H1 (cell line): ENCODE measurements around the gene ATOH1.

Experiments
- ATF2 ChIP-seq: IDR thresholded peaks from 2 replicates; pipeline ENCODE4 v1.6.1; 2012; ENCODE audit warnings: low read length, inconsistent platforms
- E2F6 ChIP-seq: IDR thresholded peaks from 2 replicates; pipeline ENCODE4 v1.6.1; 2012; ENCODE audit warnings: inconsistent platforms
- NANOG ChIP-seq: IDR thresholded peaks from 2 replicates; pipeline ENCODE4 v1.6.1; 2011; ENCODE audit warnings: low read length, low read depth, mild to moderate bottlenecking, inconsistent platforms; ENCODE audit not compliant: insufficient read depth, poor library complexity, severe bottlenecking
- POLR2A ChIP-seq, 2 experiments: IDR thresholded peaks; 1 replicate in 1 of 2; 2 replicates in 1 of 2; pipeline ENCODE4 v1.6.1; 2011; ENCODE audit warnings: low read depth in 2 of 2, low read length in 2 of 2, mild to moderate bottlenecking in 2 of 2; ENCODE audit errors: control extremely low read depth in 1 of 2
- SIRT6 ChIP-seq: IDR thresholded peaks from one replicate; pipeline ENCODE4 v1.7.1; 2012; ENCODE audit warnings: low read length, inconsistent platforms
- SIX5 ChIP-seq: IDR thresholded peaks from 2 replicates; pipeline ENCODE4 v1.6.1; 2011; ENCODE audit warnings: mild to moderate bottlenecking, low read depth, low read length
- SP1 ChIP-seq: IDR thresholded peaks from 2 replicates; pipeline ENCODE4 v1.6.1; 2011; ENCODE audit warnings: low read depth, low read length
- TF ChIP-seq, protein P1 (sequence below), 3 experiments: IDR thresholded peaks; 1 replicate in 2 of 3; 2 replicates in 1 of 3; pipeline versions ENCODE4 v1.5.1 to v1.6.1; 2011; ENCODE audit warnings: low read length in 3 of 3, mild to moderate bottlenecking in 3 of 3, inconsistent platforms in 2 of 3, low read depth in 1 of 3, moderate library complexity in 1 of 3; ENCODE audit not compliant: insufficient read depth in 1 of 3; ENCODE audit errors: control extremely low read depth in 1 of 3
- TF ChIP-seq, protein P2 (sequence below): IDR thresholded peaks from 2 replicates; pipeline ENCODE4 v1.6.1; 2012; ENCODE audit warnings: inconsistent platforms

GRCh38 chr4:93835929-93836328 is 7.4 kb downstream of the ATOH1 start:
- TF ChIP-seq, protein P1, sequence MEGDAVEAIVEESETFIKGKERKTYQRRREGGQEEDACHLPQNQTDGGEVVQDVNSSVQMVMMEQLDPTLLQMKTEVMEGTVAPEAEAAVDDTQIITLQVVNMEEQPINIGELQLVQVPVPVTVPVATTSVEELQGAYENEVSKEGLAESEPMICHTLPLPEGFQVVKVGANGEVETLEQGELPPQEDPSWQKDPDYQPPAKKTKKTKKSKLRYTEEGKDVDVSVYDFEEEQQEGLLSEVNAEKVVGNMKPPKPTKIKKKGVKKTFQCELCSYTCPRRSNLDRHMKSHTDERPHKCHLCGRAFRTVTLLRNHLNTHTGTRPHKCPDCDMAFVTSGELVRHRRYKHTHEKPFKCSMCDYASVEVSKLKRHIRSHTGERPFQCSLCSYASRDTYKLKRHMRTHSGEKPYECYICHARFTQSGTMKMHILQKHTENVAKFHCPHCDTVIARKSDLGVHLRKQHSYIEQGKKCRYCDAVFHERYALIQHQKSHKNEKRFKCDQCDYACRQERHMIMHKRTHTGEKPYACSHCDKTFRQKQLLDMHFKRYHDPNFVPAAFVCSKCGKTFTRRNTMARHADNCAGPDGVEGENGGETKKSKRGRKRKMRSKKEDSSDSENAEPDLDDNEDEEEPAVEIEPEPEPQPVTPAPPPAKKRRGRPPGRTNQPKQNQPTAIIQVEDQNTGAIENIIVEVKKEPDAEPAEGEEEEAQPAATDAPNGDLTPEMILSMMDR (IDR thresholded peaks at IDR 0.05; ENCODE audit: control extremely low read depth in 1 of 3, insufficient read depth in 1 of 3, low read depth in 1 of 3, low read length in 3 of 3) = no peak
- TF ChIP-seq SP1 (no peak), ATF2 (no peak), SIX5 (no peak), NANOG (no peak), POLR2A (IDR thresholded peaks at IDR 0.05; ENCODE audit: control extremely low read depth in 1 of 2, low read depth in 2 of 2, low read length in 2 of 2) (no peak), SIRT6 (no peak), E2F6 (no peak)
- TF ChIP-seq, protein P2, sequence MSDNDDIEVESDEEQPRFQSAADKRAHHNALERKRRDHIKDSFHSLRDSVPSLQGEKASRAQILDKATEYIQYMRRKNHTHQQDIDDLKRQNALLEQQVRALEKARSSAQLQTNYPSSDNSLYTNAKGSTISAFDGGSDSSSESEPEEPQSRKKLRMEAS = no peak
